OCI-LY1 (cell line): ENCODE measurements around the gene KRTAP10-6.

ENCODE experiments used
- CTCF ChIP-seq: fragments of 200-600 bp; sonication (generic), shearing (Covaris generic); IDR thresholded peaks from 2 replicates; pipeline ENCODE4 v1.5.1; 2017; ENCODE audit warnings: mild to moderate bottlenecking, antibody characterized with exemption, low read length, moderate library complexity, mixed read lengths
- EZH2 ChIP-seq: fragments of 200-600 bp; sonication (generic), shearing (Covaris generic); IDR thresholded peaks from 2 replicates; pipeline ENCODE4 v1.8.0; 2017; ENCODE audit warnings: borderline replicate concordance, mixed run types, mild to moderate bottlenecking, antibody characterized with exemption, low read length, moderate library complexity, mixed read lengths

GRCh38 chr21:44583089-44583799 is 9.1 kb downstream of the KRTAP10-6 start:
- no peak for TF ChIP-seq EZH2
- TF ChIP-seq CTCF = no peak
